ENCODE results near the gene GHRHR. TPM values are rescaled to one million over a fixed set of nuclear protein-coding genes. Genes with fewer than 3 reads are reported as not detected.

The GHRHR gene
- total RNA-seq, 2 donors from 2014 or later = not detected

DNA sequence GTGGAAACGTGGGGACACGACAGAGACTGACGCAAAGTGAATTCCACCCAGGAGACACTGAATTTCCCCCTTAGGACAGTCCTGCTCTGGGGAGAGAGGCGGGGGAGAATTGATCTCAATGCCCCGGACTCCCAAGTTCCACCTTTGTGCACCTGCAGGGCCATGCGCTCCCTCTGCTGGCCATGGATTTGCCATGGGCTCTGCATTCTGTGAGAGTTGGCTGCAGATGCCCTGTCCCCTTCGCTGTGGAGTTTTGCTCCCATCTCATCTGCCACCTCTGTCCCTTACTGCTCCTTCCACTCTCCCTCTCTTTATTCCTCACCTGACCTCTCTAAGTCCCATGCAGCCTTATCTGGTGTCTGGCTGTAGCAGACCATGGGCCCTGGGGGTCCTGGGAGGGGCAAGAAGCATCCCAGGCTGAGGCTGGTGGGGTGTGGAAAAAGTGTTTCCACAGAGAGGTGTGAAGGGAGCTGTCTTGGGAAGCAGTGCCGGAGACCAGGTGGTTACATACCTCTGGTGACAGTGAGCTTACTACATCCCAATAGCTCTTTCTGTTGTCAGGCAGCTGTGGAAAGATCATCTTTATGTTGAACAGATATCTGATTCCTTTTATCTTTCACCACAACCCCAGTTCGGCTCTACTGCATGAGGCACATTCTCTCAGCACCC, 14.3 kb downstream of the GHRHR start:
- DNase-seq (peak in 1 of 2 donors; percentile 85), ATAC-seq (peak; percentile 67)
- intact Hi-C loops (cut with DNase I, micrococcal nuclease) = loop anchor here in 1 of 2 donors (5.0 kb wide), 1 partner anchor 176 kb away; no protein-coding TSS in a partner anchor

DNA sequence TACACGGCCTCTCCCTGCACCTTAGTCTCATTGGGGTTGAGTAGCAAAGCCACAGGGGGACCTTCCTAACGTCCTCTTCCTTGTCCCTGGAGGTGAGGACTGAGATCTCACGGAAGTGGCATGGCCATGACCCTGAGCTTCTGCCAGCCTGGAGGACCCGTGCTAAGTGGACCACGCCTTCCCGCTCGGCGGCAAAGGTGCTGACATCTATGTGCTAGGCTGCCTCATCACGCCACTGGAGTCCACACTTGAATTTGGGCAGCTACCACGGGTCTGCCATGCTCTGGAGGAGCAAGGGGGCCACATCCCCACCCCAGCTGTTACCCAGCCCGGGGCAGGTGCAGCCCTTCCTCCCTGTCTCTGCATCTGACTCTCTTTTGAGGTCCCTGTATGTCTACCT, 15.3 kb downstream of the GHRHR start:
- intact Hi-C loops (cut with DNase I, micrococcal nuclease) = loop anchor here in 1 of 2 donors (5.0 kb wide), 1 partner anchor 177 kb away; no protein-coding TSS in a partner anchor
- no peak for DNase-seq
- no peak for ATAC-seq

DNA sequence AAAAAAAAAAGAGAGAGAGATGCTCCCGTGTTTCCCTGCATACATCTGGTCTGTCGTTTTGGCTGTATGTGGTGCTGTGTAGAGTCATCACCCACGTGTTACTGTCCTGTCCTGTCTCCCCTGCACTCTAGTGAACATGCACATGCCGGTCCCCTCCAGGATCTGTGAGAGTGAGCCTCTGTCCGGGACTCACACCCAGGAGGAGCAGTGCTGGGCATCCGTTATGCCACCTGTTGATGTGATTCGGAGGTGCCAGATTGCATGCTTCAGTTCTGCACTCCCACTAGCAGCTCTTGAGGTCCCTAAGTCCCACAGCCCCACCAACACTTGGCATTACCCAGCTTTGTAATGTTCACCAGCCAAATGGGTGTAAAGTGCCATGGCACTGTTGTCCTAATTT, 16.4 kb downstream of the GHRHR start:
- DNase-seq (no peak), ATAC-seq (no peak)
- intact Hi-C loops (cut with DNase I, micrococcal nuclease) = loop anchor here (5.0 to 10.0 kb wide), 2 partner anchors 142 to 145 kb away; no protein-coding TSS in a partner anchor

DNA sequence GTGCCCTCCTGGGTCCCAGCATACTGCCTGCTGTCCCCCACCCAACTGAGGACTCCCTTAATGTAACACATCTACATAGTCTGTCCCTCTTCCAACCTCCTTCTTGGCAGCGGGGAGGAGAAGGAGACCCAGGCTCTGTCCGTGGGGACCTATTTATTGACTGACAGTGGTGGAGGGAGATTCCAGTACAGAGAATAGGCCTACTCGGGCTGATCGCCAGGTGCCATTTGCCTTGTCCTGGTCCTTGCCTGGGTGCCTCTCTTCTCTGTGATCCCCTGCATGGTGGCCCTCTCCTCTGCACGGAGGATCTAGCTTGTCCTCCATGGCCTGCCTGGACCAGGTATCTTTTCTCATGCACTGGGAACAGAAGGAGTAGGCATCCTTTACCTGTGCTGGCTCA, 17.0 kb downstream of the GHRHR start:
- DNase-seq = no peak

DNA sequence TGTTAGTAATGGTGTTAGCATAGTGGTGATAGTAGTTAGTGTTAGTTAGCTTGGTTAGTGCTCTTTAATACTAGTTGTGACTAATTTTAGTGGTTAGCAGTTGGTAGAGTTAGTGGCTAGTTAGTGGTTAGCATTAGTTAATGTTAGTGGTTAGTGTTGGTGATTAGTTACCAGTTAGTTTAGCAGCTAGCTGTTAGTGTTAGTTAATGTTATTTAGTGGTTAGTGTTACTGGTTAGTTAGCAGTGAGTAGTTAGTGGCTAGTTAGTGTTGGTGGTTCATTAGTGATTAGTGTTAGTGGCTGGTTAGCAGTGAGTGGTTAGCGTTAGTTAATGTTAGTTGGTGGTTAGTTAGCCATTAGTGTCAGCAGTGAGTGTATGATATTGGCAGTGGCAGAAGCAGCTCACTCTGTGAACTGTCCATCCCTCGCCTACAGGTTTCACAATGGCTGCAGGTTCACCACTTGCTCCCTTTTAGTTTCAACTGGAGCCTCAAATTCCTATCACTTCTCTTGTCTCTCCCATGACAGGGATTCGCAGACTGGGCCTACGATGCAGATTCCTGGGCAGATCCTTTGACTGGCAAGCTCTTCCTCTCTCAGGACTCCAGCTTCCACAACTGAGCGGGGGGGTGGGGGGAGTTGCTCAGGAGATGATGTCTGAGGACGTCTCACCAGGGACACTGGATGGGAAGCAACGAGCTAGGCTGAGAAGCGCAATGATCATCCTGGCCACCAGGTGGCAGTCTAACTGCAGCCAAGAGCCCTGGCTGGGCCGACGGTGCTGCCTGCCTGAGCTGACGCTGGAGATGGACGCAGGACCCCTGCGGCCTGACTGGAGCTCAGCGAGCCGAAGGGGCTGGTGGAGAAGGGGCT, 19.5 kb downstream of the GHRHR start:
- intact Hi-C loops (cut with DNase I, micrococcal nuclease) = loop anchor here (5.0 to 10.0 kb wide), 2 partner anchors 139 to 142 kb away; no protein-coding TSS in a partner anchor
- ATAC-seq = peak; percentile 84
- DNase-seq = peak; percentile 53 to 83

More for the DNA sequence above, 17.0 kb downstream of the GHRHR start:
- ATAC-seq = no peak
- intact Hi-C loops (cut with DNase I, micrococcal nuclease) = loop anchor here (5.0 to 10.0 kb wide), 2 partner anchors 142 to 144 kb away; no protein-coding TSS in a partner anchor

DNA sequence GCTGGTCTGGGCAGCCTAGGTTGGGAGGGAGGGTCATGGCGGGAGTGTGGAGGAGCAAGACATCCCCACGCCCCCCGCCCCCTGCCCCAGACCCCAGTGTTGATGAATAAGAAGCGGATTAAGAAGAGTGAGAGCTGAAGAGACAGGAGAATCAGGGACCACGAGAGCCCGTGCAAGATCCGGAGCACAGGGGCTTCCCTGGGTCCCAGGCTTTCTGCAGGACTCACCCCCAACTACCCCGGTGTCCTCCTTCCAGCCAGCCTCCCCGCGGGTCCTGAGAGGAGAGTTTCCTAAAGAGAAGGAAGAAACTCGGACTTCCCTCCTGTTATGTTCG, 20.1 kb downstream of the GHRHR start:
- no peak for ATAC-seq
- intact Hi-C loops (cut with DNase I, micrococcal nuclease) = loop anchor here (5.0 to 10.0 kb wide), 2 partner anchors 138 to 141 kb away; no protein-coding TSS in a partner anchor

DNA sequence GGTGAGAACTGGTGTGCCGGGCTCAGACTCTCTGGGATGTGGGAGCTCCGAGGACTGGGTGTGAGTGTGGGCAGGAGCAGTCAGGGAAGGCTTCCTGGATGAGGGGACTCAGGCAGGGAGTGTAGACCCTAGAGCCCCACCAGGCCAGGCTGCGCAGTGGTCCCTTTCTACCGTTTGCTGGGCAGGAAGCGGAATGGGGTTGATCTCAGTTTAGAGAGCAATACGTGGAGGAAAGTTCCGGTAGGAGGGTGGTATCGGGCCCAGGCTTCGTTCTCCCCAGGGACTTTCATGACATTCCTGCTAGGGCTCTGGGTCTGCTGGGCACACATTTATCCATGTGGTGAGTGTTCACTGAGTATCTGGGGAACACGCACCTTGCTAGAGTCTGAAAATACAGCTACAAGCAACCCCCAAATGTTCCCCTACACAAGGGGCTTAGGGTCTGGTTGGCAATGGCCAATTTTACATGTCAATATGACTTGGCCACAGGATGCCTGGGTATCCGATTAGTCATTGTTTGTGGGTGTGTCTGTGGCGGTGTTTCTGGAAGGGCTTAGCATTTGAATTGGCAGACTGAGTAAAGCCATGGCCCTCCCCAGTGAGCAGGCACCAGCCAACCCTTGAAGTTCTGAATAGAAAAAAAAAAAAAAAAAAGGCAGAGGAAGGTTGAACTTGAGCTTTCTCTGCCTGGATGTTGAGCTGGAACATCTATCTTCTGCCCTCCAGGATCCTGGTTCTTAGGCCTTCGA, 20.8 kb downstream of the GHRHR start:
- intact Hi-C loops (cut with DNase I, micrococcal nuclease) = loop anchor here (5.0 to 10.0 kb wide), 2 partner anchors 138 to 140 kb away; no protein-coding TSS in a partner anchor
- DNase-seq = no peak
- ATAC-seq = no peak

More for the DNA sequence above, 20.1 kb downstream of the GHRHR start:
- no peak for DNase-seq

DNA sequence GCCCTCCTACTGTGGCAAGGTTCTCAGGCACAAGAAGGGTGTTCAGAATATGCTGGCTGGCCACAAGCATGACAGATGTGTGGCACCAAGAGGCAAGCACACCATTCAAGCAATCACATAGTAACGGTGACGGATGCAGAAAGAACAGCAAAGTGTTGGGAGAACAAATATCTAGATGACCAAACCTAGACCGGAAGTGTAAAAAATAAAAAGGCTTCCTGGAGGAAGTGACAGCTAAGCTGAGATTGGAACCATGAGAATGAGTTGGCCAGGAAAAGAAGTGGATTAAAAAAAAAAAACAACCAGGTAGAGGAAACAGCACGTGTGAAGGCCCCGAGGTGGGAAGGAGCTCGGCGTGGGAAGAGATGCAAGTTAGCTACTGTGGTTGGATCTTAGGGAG, 22.0 kb downstream of the GHRHR start:
- DNase-seq (no peak), ATAC-seq (no peak)
- intact Hi-C loops (cut with DNase I, micrococcal nuclease) = loop anchor here in 1 of 2 donors (10.0 kb wide), 1 partner anchor 139 kb away; no protein-coding TSS in a partner anchor

DNA sequence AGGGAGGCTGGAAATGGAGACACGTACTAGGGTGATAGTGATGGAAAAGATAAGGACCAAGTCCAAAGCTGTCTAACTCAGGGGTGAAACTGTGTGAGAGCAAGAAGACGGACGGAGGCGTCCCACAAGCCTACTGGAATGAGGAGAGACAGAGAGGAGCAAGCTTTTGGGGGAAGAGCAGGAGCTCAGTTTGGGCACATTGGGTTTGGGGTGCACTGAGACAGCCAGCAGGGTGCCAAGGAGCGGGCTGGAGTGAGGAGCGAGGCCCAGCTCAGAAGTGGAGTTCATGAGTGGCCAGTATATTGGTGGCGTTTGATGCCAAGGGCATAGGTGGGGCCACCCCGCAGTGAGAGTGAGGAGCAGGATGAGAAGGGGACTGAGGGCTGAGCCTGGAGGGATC, 22.6 kb downstream of the GHRHR start:
- DNase-seq = no peak
- ATAC-seq = no peak
- intact Hi-C loops (cut with DNase I, micrococcal nuclease) = loop anchor here in 1 of 2 donors (10.0 kb wide), 1 partner anchor 138 kb away; no protein-coding TSS in a partner anchor

DNA sequence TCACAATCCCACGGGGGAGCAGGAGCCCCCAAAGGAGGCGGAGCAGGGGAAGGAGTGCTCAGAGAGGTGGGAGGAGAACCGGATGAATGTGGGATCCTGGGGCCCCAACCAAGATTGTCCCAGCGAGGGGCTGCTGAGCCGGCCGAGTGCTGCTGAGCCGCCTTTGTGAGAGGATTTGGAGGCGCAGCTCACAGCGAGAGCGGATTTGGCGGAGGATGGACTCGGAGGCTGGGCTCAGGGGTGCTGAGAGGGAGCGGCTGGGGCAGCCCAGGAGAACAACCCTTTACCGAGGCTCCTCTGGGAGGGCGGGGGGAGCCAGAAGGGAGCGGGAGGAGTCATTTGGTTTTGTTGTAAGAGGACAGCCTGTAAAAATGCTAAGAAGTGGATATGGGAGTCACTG, 23.0 kb downstream of the GHRHR start:
- intact Hi-C loops (cut with DNase I, micrococcal nuclease) = loop anchor here in 1 of 2 donors (10.0 kb wide), 1 partner anchor 138 kb away; no protein-coding TSS in a partner anchor

DNA sequence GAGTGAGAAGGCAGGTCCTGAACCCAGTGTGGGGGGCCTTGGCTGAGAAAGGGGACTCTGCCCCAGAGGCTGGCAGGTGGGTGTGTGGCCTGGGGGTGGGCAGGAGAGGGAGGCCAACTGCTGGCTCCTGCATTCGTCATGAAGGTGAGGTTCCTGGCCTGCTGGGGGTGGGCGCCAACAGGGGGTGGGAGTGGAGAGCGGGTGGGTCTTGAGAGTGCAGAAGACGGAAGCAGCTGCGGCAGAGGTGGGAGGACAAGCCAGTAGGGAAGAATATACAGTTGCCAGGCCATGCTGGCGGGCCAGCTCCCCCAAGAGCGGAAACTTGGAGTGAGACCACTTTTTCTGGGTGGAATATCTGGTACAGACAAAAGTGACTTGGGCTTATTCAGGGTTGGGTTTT, 23.4 kb downstream of the GHRHR start:
- intact Hi-C loops (cut with DNase I, micrococcal nuclease) = loop anchor here in 1 of 2 donors (10.0 kb wide), 1 partner anchor 138 kb away; no protein-coding TSS in a partner anchor
- no peak for DNase-seq
- ATAC-seq = no peak

More for the DNA sequence above, 23.0 kb downstream of the GHRHR start:
- DNase-seq (no peak), ATAC-seq (no peak)

DNA sequence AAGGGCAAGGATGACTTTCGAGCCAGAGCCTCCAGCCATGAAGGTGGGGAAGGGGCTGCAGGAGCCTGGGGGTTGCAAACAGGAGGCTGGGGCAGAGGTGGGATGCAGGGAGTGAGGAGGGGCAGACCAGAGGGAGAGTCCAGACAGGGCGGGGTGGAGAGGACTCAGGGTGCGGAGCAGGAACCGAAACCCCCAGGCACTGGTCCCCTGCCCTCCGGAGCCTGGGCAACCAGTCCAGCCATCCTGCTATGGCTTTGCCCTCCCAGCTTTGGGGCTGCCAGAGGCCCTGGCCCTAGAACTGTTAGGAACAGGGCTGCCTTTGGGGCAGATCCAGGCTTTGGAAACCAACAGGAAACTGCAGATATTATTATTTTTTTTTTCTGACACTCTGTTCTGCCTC, 24.2 kb downstream of the GHRHR start:
- ATAC-seq = no peak
- no peak for DNase-seq
- intact Hi-C loops (cut with DNase I, micrococcal nuclease) = loop anchor here in 1 of 2 donors (10.0 kb wide), 1 partner anchor 137 kb away; no protein-coding TSS in a partner anchor

DNA sequence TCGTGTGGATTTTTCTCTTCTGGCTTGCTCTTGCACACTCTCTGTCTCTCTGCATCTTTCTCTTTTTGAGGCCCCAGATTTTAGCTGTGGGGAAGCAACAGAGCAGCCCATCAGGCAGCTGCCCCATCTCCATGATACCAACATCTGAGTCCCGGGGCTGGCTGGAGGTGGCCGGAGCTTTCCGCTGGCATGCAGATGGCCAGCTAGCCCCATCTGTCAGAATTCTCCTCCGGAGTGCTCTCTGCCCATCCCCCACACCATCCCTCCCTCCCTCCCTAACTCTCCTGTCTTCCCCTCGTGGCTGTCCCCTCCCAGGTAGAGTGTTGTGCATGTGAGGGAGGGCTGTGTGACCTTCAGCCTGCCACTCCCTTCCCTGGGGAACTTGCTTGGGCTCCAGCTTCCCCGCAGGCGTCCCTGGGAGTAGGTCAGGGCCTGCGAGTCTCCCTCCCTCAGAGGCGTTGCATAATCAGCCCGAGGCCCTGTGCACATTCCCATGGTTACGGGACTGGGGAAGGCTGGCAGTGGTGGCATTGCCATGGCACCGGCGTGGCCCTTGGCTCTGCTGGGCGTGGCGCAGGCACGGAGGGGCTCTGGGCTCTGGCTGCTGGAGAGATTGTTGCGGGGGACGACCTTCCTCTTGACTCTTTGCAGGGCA, 24.7 kb downstream of the GHRHR start:
- intact Hi-C loops (cut with DNase I, micrococcal nuclease) = loop anchor here in 1 of 2 donors (10.0 kb wide), 1 partner anchor 136 kb away; no protein-coding TSS in a partner anchor
- peak; percentile 39 to 51 for DNase-seq
- ATAC-seq = peak; percentile 91

DNA sequence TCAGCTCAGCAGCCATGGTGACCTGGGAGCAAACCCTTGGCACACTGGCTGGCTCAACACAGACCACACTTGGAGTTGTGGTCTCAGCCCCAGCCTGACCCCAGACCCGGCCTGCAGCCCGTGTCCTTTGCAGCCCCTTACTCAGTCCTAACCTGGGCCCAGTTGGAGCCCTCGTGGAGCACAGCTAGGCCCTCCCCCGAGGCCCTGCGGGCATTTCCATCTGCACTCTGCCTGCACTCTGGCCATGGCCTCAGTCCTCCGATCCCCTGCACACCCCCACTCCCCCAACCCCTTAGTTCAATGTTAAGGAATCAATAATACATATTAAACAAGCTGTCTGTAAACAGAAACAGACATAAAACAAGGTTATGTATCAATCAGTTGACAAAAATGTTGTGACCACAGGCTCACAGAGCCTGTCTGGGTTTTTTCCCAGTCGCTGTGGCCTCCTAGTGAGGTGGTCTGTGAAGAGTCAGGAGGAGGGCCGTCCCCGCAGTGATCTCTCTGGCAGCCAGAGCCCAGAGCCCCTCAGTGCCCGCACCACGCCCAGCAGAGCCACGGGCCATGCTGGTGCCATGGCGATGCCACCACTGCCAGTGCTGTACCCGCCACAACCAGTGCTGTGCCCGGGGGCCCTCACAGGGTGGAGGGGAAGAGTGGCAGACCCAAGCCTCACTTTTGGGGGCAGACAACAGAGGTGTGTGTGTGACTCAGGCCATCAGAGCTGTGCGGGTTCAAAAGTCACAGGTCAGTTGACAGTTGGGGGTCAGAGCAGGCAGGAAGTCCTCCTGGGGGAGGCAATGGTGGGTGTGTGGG, 25.5 kb downstream of the GHRHR start:
- intact Hi-C loops (cut with DNase I, micrococcal nuclease) = loop anchor here in 1 of 2 donors (10.0 kb wide), 1 partner anchor 136 kb away; no protein-coding TSS in a partner anchor
- no peak for ATAC-seq

DNA sequence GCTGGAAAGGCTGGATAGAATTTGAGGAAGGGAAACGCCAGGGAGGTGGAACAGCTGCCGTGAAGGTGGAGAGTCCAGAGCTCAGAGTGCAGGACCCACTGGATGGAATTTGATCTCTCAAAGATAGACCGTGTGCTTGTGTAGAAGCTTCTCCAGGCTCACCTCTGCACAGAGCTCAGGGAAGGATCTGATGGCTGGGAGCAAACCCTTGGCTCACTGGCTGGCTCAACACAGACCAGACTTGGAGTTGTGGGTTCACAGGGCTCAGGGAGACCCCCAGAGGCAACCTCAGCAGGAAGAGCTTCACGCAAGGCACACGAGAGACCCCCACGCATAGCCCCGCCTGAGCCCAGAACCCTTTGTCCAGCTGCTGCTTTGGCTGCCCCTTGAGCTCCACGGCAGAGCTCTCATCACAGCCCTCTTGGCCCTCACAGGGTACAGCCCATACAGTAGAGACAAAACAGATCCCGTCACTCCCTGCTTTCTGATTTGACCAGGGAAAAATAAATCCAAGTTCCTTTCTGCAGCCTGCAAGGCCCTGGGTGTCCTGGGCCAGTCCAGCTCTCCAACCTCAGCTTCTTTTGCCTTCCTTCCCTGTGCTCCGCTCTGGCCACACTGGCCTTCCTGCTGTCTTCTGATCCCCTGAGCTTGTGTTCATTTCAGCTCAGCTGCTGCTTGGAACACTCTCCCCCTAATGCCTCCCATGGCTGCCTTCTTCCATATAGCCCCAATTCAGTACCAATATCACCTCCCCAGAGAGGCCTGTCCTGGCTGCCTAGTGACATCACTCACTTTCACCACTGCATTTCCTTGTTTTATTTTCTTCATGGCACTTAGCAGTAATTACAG, 26.3 kb downstream of the GHRHR start:
- DNase-seq = no peak
- intact Hi-C loops (cut with DNase I, micrococcal nuclease) = loop anchor here in 1 of 2 donors (10.0 kb wide), 1 partner anchor 135 kb away; no protein-coding TSS in a partner anchor

More for the DNA sequence above, 25.5 kb downstream of the GHRHR start:
- DNase-seq = no peak

DNA sequence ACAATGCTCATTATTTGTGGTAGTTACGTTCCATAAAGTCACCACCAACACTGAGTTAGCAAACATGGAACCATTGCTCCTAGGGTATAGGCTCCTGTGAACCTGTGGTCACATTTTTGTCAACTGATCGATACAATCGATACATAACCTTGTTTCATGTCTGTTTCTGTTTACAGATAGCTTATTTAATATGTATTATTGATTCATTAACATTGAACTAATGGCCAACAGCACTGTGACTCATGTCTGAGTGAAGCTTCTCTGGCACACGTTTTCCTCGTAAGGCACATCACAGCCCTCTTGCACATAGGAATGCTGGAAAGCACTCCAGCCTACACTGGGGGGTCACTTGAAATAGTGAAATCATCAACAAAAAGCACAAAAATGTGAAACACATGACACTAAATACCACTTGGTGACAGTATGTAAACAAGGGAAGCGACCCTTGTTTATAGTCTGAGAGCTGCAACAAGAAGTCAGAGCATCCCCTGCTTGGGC, 27.0 kb downstream of the GHRHR start:
- DNase-seq (no peak), ATAC-seq (no peak)
- intact Hi-C loops (cut with DNase I, micrococcal nuclease) = no loop called here

More for the DNA sequence above, 26.3 kb downstream of the GHRHR start:
- no peak for ATAC-seq
